Immature natural killer cell (primary cell): ENCODE data around the gene KYNU. TPM values are rescaled to one million over a fixed set of nuclear protein-coding genes. Genes with fewer than 3 reads are reported as not detected.
"Not testable (repeated sequence)": the region's sequence is repeated elsewhere in the genome, so short reads cannot be mapped to it uniquely, and the experiment has no call there.

Source experiments
- DNase-seq, 3 donors: peaks; one replicate each; pipeline ENCODE4 v3.0.0; 2022; ENCODE audit warnings: mixed read lengths in 1 of 3
- H3K27ac Mint-ChIP-seq, 6 donors: one replicate each; pipeline ENCODE4 v1.8.0; 2020; ENCODE audit warnings: mixed read lengths in 6 of 6, mild to moderate bottlenecking in 5 of 6, inconsistent platforms in 4 of 6, moderate library complexity in 3 of 6
- H3K27me3 Mint-ChIP-seq, 3 donors: one replicate each; pipeline ENCODE4 v1.8.0; 2020 to 2021; ENCODE audit warnings: low read depth in 3 of 3, mild to moderate bottlenecking in 3 of 3, mixed read lengths in 3 of 3, moderate library complexity in 3 of 3, inconsistent platforms in 1 of 3
- H3K36me3 Mint-ChIP-seq, 3 donors: one replicate each; pipeline ENCODE4 v1.8.0; 2020; ENCODE audit warnings: mixed read lengths in 3 of 3, inconsistent platforms in 2 of 3, mild to moderate bottlenecking in 2 of 3
- H3K4me1 Mint-ChIP-seq, 2 donors: one replicate each; pipeline ENCODE4 v1.8.0; 2020; ENCODE audit warnings: inconsistent platforms in 2 of 2, mild to moderate bottlenecking in 2 of 2, mixed read lengths in 2 of 2, moderate library complexity in 1 of 2
- H3K4me3 Mint-ChIP-seq, 5 donors: one replicate each; pipeline ENCODE4 v1.8.0; 2020; ENCODE audit warnings: mild to moderate bottlenecking in 5 of 5, mixed read lengths in 5 of 5, inconsistent platforms in 3 of 5, moderate library complexity in 3 of 5
- H3K9me3 Mint-ChIP-seq, 6 donors: one replicate each; pipeline ENCODE4 v1.8.0; 2020; ENCODE audit warnings: mild to moderate bottlenecking in 6 of 6, mixed read lengths in 6 of 6, inconsistent platforms in 4 of 6, moderate library complexity in 3 of 6
- polyA plus RNA-seq, 3 donors: library from polyadenylated mRNA; unstranded; fragments of 300-500 nt; fragmentation: Illumina TruSeq; gene quantifications; one replicate each; pipeline ENCODE4 v1.2.3, GENCODE V29; 2021

The KYNU gene
- polyA plus RNA-seq, 3 donors from 2014 or later = 0.84 to 4.4 (median 4.3) TPM

GRCh38 chr2:142994665-142995064 is 117.2 kb downstream of the KYNU start:
- no peaks in the 10 kb centered on the region for H3K36me3 Mint-ChIP-seq
- no peaks in the 10 kb centered on the region for H3K9me3 Mint-ChIP-seq
- DNase-seq = no peak
- H3K27ac Mint-ChIP-seq = no peak overlapping the region
- H3K27me3 Mint-ChIP-seq = peaks cover 0 to 7% (median 0%) of the 10 kb centered on the region in 3 donors
- H3K4me3 Mint-ChIP-seq = no peak overlapping the region
- H3K4me1 Mint-ChIP-seq = no peaks in the 10 kb centered on the region

- H3K27ac Mint-ChIP-seq = no peak overlapping the region
Measured at GRCh38 chr2:142997231-142997630, 119.8 kb downstream of the KYNU start.

GRCh38 chr2:143000599-143000998 is 123.1 kb downstream of the KYNU start:
- peaks cover 0 to 7% (median 4%) of the 10 kb centered on the region in 3 donors for H3K27me3 Mint-ChIP-seq

More at GRCh38 chr2:142997231-142997630, 119.8 kb downstream of the KYNU start:
- H3K4me1 Mint-ChIP-seq = no peaks in the 10 kb centered on the region
- no peak overlapping the region for H3K4me3 Mint-ChIP-seq
- DNase-seq = no peak
- H3K9me3 Mint-ChIP-seq = no peaks in the 10 kb centered on the region
- no peaks in the 10 kb centered on the region for H3K36me3 Mint-ChIP-seq
- peaks cover 0 to 7% (median 0%) of the 10 kb centered on the region in 3 donors for H3K27me3 Mint-ChIP-seq

GRCh38 chr2:143001501-143001900 is 124.0 kb downstream of the KYNU start:
- peaks cover 0 to 8% (median 4%) of the 10 kb centered on the region in 3 donors for H3K27me3 Mint-ChIP-seq
- H3K27ac Mint-ChIP-seq = no peak overlapping the region
- peaks cover 0 to 4% (median 0%) of the 10 kb centered on the region in 6 donors for H3K9me3 Mint-ChIP-seq
- H3K36me3 Mint-ChIP-seq = no peaks in the 10 kb centered on the region
- H3K4me1 Mint-ChIP-seq = no peaks in the 10 kb centered on the region
- no peak overlapping the region for H3K4me3 Mint-ChIP-seq
- no peak for DNase-seq

More at GRCh38 chr2:143000599-143000998, 123.1 kb downstream of the KYNU start:
- H3K9me3 Mint-ChIP-seq = peaks cover 0 to 2% (median 0%) of the 10 kb centered on the region in 6 donors
- no peak overlapping the region for H3K4me3 Mint-ChIP-seq
- no peak overlapping the region for H3K27ac Mint-ChIP-seq
- H3K36me3 Mint-ChIP-seq = no peaks in the 10 kb centered on the region
- DNase-seq = no peak
- no peaks in the 10 kb centered on the region for H3K4me1 Mint-ChIP-seq

GRCh38 chr2:143015656-143016055 is 138.2 kb downstream of the KYNU start:
- H3K4me1 Mint-ChIP-seq = no peaks in the 10 kb centered on the region
- H3K27ac Mint-ChIP-seq = no peak overlapping the region
- peaks cover 0 to 1% (median 0%) of the 10 kb centered on the region in 6 donors for H3K9me3 Mint-ChIP-seq
- no peaks in the 10 kb centered on the region for H3K36me3 Mint-ChIP-seq
- DNase-seq = no peak
- H3K27me3 Mint-ChIP-seq = peaks cover 0 to 8% (median 2%) of the 10 kb centered on the region in 3 donors
- no peak overlapping the region for H3K4me3 Mint-ChIP-seq

- Mint-ChIP-seq H3K27me3 (peaks cover 3 to 6% (median 6%) of the 10 kb centered on the region in 3 donors), H3K4me1 (no peaks in the 10 kb centered on the region), H3K27ac (no peak overlapping the region), H3K9me3 (no peaks in the 10 kb centered on the region), H3K36me3 (no peaks in the 10 kb centered on the region), H3K4me3 (no peak overlapping the region)
- DNase-seq = no peak
Measured at GRCh38 chr2:143026411-143027054, 149.1 kb downstream of the KYNU start.

GRCh38 chr2:143029141-143029540 is 151.7 kb downstream of the KYNU start:
- DNase-seq = no peak
- Mint-ChIP-seq H3K27me3 (peaks cover 3 to 5% (median 4%) of the 10 kb centered on the region in 3 donors), H3K4me3 (no peak overlapping the region), H3K36me3 (no peaks in the 10 kb centered on the region), H3K4me1 (no peaks in the 10 kb centered on the region), H3K27ac (no peak overlapping the region), H3K9me3 (no peaks in the 10 kb centered on the region)

GRCh38 chr2:143030127-143030526 is 152.7 kb downstream of the KYNU start:
- no peaks in the 10 kb centered on the region for H3K9me3 Mint-ChIP-seq
- no peaks in the 10 kb centered on the region for H3K4me1 Mint-ChIP-seq
- no peak for DNase-seq
- H3K27me3 Mint-ChIP-seq = peaks cover 3 to 4% (median 4%) of the 10 kb centered on the region in 3 donors
- H3K4me3 Mint-ChIP-seq = no peak overlapping the region
- no peak overlapping the region for H3K27ac Mint-ChIP-seq
- no peaks in the 10 kb centered on the region for H3K36me3 Mint-ChIP-seq

GRCh38 chr2:143034292-143035074 is 157.0 kb downstream of the KYNU start:
- no peak overlapping the region for H3K4me3 Mint-ChIP-seq
- H3K9me3 Mint-ChIP-seq = no peaks in the 10 kb centered on the region
- H3K4me1 Mint-ChIP-seq = no peaks in the 10 kb centered on the region
- peak; percentile 72 to 79 (median 77) for DNase-seq
- no peak overlapping the region for H3K27ac Mint-ChIP-seq
- no peaks in the 10 kb centered on the region for H3K36me3 Mint-ChIP-seq
- H3K27me3 Mint-ChIP-seq = peaks cover 0 to 3% (median 0%) of the 10 kb centered on the region in 3 donors

GRCh38 chr2:143051465-143051864 is 174.0 kb downstream of the KYNU start:
- H3K36me3 Mint-ChIP-seq = no peaks in the 10 kb centered on the region
- peaks cover 0 to 4% (median 0%) of the 10 kb centered on the region in 6 donors for H3K9me3 Mint-ChIP-seq
- no peak overlapping the region for H3K27ac Mint-ChIP-seq
- no peak for DNase-seq
- no peak overlapping the region for H3K4me3 Mint-ChIP-seq
- H3K4me1 Mint-ChIP-seq = no peaks in the 10 kb centered on the region
- peaks cover 0 to 13% (median 3%) of the 10 kb centered on the region in 3 donors for H3K27me3 Mint-ChIP-seq

GRCh38 chr2:143053437-143053836 is 176.0 kb downstream of the KYNU start:
- H3K27me3 Mint-ChIP-seq = peaks cover 0 to 13% (median 3%) of the 10 kb centered on the region in 3 donors
- not testable (repeated sequence) for DNase-seq, H3K4me3 Mint-ChIP-seq, H3K9me3 Mint-ChIP-seq, H3K4me1 Mint-ChIP-seq, H3K27ac Mint-ChIP-seq, H3K36me3 Mint-ChIP-seq

- H3K4me1 Mint-ChIP-seq = no peaks in the 10 kb centered on the region
- peaks cover 0 to 4% (median 0%) of the 10 kb centered on the region in 6 donors for H3K9me3 Mint-ChIP-seq
- H3K36me3 Mint-ChIP-seq = no peaks in the 10 kb centered on the region
- DNase-seq = no peak
- H3K27me3 Mint-ChIP-seq = peaks cover 0 to 15% (median 0%) of the 10 kb centered on the region in 3 donors
- no peak overlapping the region for H3K4me3 Mint-ChIP-seq
- H3K27ac Mint-ChIP-seq = no peak overlapping the region
Measured at GRCh38 chr2:143056550-143056949, 179.1 kb downstream of the KYNU start.

- no peak for DNase-seq
- H3K4me1 Mint-ChIP-seq = no peaks in the 10 kb centered on the region
- H3K27me3 Mint-ChIP-seq = peaks cover 0 to 3% (median 3%) of the 10 kb centered on the region in 3 donors
Measured at GRCh38 chr2:143058851-143059250, 181.4 kb downstream of the KYNU start.

GRCh38 chr2:143063612-143064200 is 186.2 kb downstream of the KYNU start:
- peaks cover 1 to 16% (median 8%) of the 10 kb centered on the region in 6 donors for H3K9me3 Mint-ChIP-seq
- H3K36me3 Mint-ChIP-seq = peaks cover 3 to 6% (median 5%) of the 10 kb centered on the region in 3 donors
- peaks cover 3 to 10% (median 5%) of the 10 kb centered on the region in 3 donors for H3K27me3 Mint-ChIP-seq
- H3K27ac Mint-ChIP-seq = no peak overlapping the region
- H3K4me3 Mint-ChIP-seq = no peak overlapping the region
- no peaks in the 10 kb centered on the region for H3K4me1 Mint-ChIP-seq
- DNase-seq = no peak

More at GRCh38 chr2:143058851-143059250, 181.4 kb downstream of the KYNU start:
- H3K36me3 Mint-ChIP-seq = no peaks in the 10 kb centered on the region
- H3K9me3 Mint-ChIP-seq = peaks cover 0 to 4% (median under 1%) of the 10 kb centered on the region in 6 donors
- no peak overlapping the region for H3K4me3 Mint-ChIP-seq
- H3K27ac Mint-ChIP-seq = no peak overlapping the region
